K562 (cell line): ENCODE results near the gene NDUFS6. TPM values are rescaled to one million over a fixed set of nuclear protein-coding genes. Genes with fewer than 3 reads are reported as not detected.

Experiments
- BHLHE40 ChIP-seq: IDR thresholded peaks from 2 replicates; pipeline ENCODE4 v1.6.1; 2011; ENCODE audit warnings: low read length, improper control_type of control experiment
- CREM ChIP-seq: IDR thresholded peaks from 2 replicates; pipeline ENCODE4 v1.6.1; 2014; ENCODE audit warnings: antibody characterized with exemption, low read depth
- ELF1 ChIP-seq: fragments of 200-800 bp; sonication (Bioruptor generic); IDR thresholded peaks from 2 replicates; pipeline ENCODE4 v1.6.1; 2016; ENCODE audit warnings: missing genetic modification characterization, missing compliant biosample characterization
- FOXP1 ChIP-seq: sonication (generic); formaldehyde crosslinking; IDR thresholded peaks from 2 replicates; pipeline ENCODE4 v1.8.0; 2022; ENCODE audit warnings: mild to moderate bottlenecking, missing genetic modification reagents
- HMGN3 ChIP-seq: IDR thresholded peaks from 2 replicates; pipeline ENCODE4 v1.6.1; 2011; ENCODE audit warnings: borderline replicate concordance, low read depth, mild to moderate bottlenecking, mixed read lengths, low read length; ENCODE audit not compliant: insufficient read length; ENCODE audit errors: extremely low read depth
- ILK ChIP-seq: fragments of 450-650 bp; IDR thresholded peaks from 2 replicates; pipeline ENCODE4 v1.6.1; 2016; ENCODE audit warnings: missing genetic modification characterization, low read depth, mild to moderate bottlenecking, missing compliant biosample characterization, moderate library complexity, borderline replicate concordance
- NCOA4 ChIP-seq: fragments of 450-650 bp; IDR thresholded peaks from 2 replicates; pipeline ENCODE4 v1.6.1; 2018; ENCODE audit warnings: mild to moderate bottlenecking; ENCODE audit not compliant: partially characterized antibody
- SMC3 ChIP-seq: conservative IDR thresholded peaks from 2 replicates; pipeline ENCODE4 v1.6.1; 2011; ENCODE audit warnings: low read depth, low read length, improper control_type of control experiment; ENCODE audit not compliant: insufficient read depth
- ZC3H8 ChIP-seq: fragments of 450-650 bp; IDR thresholded peaks from 2 replicates; pipeline ENCODE4 v1.6.1; 2017
- ZNF384 ChIP-seq: IDR thresholded peaks from 2 replicates; pipeline ENCODE4 v1.6.1; 2012; ENCODE audit warnings: low read depth, low read length, improper control_type of control experiment
- ZNF57 ChIP-seq: fragments of 450-650 bp; formaldehyde crosslinking; IDR thresholded peaks from 2 replicates; pipeline ENCODE4 v1.4.0; 2020; ENCODE audit warnings: mild to moderate bottlenecking, moderate library complexity
- ZNF699 ChIP-seq: fragments of 250-450 bp; sonication (Bioruptor Pico); IDR thresholded peaks from 2 replicates; pipeline ENCODE4 v1.8.0; 2021; ENCODE audit warnings: mild to moderate bottlenecking, moderate library complexity; ENCODE audit not compliant: insufficient replicate concordance
- polyA plus RNA-seq, 8 experiments: library from polyadenylated mRNA; depleted of rRNA in 4 of 8; stranded (reverse) in 5 of 8; unstranded in 3 of 8; fragments of >200 nt; fragmentation: Nextera tagmentation in 2 of 8; fragmentation: Illumina TruSeq in 1 of 8; extraction: Ambion mirVana in 2 of 8; extraction: Trizol in 1 of 8; gene quantifications; 2 replicates each; pipeline versions ENCODE4 v1.2.1 to v1.2.3, GENCODE V29; 2011 to 2014; ENCODE audit warnings: inconsistent platforms in 1 of 8, missing spikeins in 1 of 8
- total RNA-seq, 7 experiments: library from RNA; depleted of rRNA in 6 of 7; stranded (reverse); fragments of >200 nt in 6 of 7; fragmentation: Illumina TruSeq in 2 of 7; extraction: Trizol in 2 of 7; gene quantifications; 2 replicates each; pipeline versions ENCODE4 v1.2.1 to v1.2.3, GENCODE V29; 2011 to 2021; ENCODE audit warnings: low replicate concordance in 1 of 7
- TF ChIP-seq, protein P1 (sequence below): fragments of 250-450 bp; sonication (Bioruptor Pico); IDR thresholded peaks from 2 replicates; pipeline ENCODE4 v1.8.0; 2021; ENCODE audit warnings: moderate library complexity, mild to moderate bottlenecking, inconsistent platforms
- TF ChIP-seq, protein P2 (sequence below): fragments of 200-800 bp; sonication (Bioruptor generic); IDR thresholded peaks from 2 replicates; pipeline ENCODE4 v1.6.1; 2017; ENCODE audit warnings: missing genetic modification characterization, missing compliant biosample characterization
- TF ChIP-seq, protein P3 (sequence below), 2 experiments: fragments of 450-650 bp; IDR thresholded peaks; 2 replicates each; pipeline ENCODE4 v1.6.1; 2016

NDUFS6 gene
- total and polyA plus RNA-seq, 9 of the 15 experiments (the other 6 are each of a cell fraction or from before 2014, with no cell fraction given): 36.1 to 291 (median 77.0) TPM

DNA sequence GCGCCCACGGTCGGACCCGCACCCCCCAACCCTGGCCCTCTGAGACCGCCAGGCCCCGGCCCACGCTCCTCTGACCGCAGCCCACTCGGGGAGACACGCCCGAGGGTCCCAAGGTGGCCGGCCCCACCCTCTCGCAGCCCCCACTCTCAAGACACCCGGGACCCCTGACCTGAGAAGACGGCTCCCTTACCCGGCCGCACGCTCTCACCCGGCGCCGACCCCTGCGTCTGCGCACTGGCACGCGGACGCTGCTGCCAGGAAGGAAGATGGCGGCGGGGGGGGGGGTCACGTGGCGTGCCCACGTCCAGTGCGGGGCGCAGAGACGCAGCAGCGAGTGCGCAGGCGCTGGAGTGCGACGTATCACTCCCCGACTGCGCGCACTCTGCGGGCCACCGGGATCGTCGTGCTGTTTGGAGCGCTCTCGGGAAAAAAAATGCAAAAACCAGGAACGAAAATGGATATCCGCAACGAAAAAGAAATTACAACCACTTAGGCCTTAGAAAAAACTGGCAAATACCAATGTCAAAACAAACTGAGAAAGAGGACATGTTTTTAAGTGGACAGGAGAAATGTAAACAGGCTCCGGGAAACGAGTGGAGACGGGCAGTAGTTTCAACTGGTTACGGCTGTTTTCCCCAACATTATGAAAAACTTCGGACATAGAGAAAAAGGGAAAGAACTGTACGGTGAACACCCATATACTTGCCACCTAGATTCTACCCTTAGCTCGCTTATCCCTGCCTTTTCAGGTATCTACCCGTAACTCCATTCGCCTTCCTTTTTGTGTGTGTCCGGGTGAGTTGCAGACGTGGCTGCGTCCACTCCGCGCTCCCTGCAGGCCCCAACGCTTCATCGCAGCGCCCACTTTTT is 1.4 kb upstream of the NDUFS6 start, which contains the start of gene MRPL36 (continued):
- TF ChIP-seq CREM (peak; percentile 93), HMGN3 (no peak), ZC3H8 (no peak), ILK (tag) (no peak), BHLHE40 (peak; percentile 79), ZNF384 (peak; percentile 59), ZNF57 (CRISPR knock-in tag) (no peak), NCOA4 (no peak), ZNF699 (CRISPR knock-in tag) (no peak), FOXP1 (CRISPR knock-in tag) (no peak), SMC3 (no peak), ELF1 (tag) (no peak)
- TF ChIP-seq, protein P1, sequence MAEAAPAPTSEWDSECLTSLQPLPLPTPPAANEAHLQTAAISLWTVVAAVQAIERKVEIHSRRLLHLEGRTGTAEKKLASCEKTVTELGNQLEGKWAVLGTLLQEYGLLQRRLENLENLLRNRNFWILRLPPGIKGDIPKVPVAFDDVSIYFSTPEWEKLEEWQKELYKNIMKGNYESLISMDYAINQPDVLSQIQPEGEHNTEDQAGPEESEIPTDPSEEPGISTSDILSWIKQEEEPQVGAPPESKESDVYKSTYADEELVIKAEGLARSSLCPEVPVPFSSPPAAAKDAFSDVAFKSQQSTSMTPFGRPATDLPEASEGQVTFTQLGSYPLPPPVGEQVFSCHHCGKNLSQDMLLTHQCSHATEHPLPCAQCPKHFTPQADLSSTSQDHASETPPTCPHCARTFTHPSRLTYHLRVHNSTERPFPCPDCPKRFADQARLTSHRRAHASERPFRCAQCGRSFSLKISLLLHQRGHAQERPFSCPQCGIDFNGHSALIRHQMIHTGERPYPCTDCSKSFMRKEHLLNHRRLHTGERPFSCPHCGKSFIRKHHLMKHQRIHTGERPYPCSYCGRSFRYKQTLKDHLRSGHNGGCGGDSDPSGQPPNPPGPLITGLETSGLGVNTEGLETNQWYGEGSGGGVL (CRISPR knock-in tag): no peak
- TF ChIP-seq, protein P2, sequence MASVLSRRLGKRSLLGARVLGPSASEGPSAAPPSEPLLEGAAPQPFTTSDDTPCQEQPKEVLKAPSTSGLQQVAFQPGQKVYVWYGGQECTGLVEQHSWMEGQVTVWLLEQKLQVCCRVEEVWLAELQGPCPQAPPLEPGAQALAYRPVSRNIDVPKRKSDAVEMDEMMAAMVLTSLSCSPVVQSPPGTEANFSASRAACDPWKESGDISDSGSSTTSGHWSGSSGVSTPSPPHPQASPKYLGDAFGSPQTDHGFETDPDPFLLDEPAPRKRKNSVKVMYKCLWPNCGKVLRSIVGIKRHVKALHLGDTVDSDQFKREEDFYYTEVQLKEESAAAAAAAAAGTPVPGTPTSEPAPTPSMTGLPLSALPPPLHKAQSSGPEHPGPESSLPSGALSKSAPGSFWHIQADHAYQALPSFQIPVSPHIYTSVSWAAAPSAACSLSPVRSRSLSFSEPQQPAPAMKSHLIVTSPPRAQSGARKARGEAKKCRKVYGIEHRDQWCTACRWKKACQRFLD (CRISPR knock-in tag): no peak
- TF ChIP-seq, protein P3, sequence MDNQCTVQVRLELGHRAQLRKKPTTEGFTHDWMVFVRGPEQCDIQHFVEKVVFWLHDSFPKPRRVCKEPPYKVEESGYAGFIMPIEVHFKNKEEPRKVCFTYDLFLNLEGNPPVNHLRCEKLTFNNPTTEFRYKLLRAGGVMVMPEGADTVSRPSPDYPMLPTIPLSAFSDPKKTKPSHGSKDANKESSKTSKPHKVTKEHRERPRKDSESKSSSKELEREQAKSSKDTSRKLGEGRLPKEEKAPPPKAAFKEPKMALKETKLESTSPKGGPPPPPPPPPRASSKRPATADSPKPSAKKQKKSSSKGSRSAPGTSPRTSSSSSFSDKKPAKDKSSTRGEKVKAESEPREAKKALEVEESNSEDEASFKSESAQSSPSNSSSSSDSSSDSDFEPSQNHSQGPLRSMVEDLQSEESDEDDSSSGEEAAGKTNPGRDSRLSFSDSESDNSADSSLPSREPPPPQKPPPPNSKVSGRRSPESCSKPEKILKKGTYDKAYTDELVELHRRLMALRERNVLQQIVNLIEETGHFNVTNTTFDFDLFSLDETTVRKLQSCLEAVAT (IDR thresholded peaks at IDR 0.05): peak; percentile 53 to 74
